ENCODE measurements around the gene HAGH.
A peak's percentile ranks its signal among the peaks of the same experiment; 100 is the strongest.

Gene HAGH

DNA sequence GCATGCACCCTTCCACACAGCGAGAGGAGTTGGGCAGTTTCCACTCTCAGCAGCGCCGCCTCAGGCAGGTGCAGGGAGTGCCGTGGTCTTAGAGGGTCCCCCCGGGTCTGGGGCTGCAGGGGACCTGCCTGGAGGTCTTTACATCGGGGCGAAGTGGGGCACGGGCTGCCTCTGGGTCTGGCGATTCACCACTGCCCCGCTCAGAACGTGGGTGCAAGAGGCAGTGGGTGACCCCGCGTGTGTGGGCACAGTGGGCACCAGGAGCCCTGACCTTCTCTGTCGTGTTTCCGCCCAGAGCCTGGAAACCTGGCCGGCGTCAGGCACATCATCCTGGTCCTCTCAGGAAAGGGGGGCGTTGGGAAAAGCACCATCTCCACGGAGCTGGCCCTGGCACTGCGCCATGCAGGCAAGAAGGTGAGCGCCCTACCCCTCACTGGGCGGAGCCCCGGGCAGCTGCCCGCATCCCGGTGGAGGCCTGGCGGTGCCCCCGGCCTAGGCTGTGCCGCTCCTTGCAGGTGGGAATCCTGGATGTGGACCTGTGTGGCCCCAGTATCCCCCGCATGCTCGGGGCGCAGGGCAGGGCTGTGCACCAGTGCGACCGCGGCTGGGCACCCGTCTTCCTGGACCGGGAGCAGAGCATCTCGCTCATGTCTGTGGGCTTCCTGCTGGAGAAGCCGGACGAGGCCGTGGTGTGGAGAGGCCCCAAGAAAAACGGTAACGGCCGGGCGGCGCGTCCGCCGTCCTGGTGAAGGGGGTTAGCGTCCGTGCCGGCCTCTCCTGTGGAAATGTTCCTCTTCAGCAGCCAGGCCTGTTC, 40.2 kb downstream of the HAGH start:
- no peak for DNase-seq

DNA sequence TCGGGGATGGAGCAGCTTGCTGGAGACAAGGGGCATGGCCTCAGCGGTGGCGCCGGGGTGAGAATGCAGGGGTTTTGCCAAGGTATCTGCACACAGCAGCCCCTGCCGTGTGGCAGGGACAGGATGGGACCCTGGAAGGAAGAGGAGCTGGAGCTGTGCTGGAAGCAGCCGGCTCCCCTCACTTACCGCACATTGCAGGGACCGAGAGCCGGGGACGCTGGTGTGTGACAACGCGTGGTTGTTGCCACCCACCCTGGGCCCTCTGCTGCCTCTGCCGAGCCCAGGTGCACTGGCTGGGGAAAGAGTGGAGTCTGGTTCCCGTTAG, 40.8 kb downstream of the HAGH start:
- peak; percentile 1 for DNase-seq

DNA sequence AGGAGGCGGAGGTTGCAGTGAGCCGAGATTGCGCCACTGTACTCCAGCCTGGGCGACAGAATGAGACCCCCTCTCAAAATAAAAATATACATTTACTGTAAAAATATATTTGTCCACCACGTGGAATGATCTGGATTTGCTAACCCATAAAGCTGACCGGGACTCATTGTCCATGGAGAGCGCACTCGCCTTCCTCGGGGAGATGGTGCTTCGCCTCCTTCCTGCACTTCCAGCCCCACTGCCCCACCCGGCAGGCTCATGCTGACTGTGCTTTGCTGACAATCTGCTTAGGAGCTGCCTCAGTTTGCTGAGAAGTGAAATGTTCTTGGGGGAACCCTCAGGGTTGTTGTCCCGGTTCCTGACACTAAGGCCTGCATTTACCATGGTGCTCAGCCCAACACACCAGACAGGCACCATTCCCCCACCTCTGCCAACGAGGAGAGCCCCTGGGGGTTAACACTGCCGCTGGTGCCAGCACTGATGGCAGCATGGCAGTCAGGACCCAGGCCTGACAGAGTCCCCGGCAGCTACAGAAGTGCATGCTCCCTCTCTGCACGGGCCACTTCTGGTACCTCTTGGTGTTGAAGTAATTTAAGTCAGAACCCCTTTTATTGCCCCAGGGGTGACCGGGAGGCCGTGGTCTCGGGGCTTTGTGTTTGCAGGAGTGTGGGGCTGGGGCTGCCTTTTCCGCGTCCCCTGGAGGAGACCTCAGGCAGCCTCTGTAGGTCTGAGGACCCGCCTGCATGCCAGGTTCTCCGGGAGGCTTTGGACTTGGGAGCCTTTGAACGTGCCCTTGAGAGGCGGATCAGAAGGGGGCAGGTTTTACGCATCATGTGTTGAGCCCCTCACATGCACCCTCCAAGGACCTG, 41.4 kb downstream of the HAGH start:
- DNase-seq, result no peak

DNA sequence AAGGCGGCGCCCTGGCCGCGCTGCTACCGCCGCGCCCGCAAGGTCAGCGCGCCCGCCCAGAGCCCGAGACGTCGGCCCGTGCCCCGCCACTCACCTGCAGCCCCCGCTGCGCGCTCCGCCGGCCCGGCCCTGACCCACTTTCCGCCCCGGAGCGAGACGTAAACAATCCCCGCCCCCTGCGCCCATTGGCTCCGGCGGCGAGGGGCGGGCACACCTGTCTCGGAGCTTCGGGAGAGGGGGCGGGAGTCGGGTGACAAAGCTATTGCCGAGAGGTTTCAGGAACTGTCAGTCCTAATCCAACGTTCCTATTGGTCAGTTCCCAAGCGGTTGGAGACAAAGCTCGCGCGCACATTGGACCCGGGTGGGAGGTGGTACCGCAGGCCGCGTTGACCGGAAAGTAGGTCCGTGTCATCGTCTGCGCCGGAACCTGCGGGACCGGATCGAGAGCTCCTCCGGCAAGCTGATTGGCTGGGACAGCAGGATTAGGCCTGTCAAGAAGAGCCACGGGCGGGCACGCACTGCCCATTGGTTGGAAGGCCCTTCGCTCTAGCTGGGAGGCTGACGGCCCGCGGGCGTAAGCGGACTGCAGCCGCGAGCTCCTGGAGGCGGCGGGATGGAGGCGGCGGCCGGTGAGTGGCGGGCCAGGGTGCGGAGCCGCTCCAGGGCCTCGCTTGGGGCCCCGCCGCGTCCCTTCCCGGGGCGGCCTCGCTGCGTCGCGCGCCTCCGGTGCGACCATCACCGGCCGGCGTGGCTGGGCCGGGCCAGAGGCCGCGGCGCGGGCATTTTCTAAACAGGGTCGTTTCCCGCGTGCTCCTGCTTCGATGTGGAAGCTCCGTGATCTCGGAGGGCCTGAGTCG, 44.0 kb downstream of the HAGH start, which contains the start of the genes NUBP2 and SPSB3:
Gene NUBP2, plus strand, starts transcription at position 553 of the 857 bp plus-strand sequence. Its CDS starts 61 bp downstream, at position 614.
Gene SPSB3, minus strand, starts transcription at position 164 of the 857 bp plus-strand sequence. CDS start 1,088 bp downstream, outside the sequence.
- DNase-seq, result peak; percentile 96

DNA sequence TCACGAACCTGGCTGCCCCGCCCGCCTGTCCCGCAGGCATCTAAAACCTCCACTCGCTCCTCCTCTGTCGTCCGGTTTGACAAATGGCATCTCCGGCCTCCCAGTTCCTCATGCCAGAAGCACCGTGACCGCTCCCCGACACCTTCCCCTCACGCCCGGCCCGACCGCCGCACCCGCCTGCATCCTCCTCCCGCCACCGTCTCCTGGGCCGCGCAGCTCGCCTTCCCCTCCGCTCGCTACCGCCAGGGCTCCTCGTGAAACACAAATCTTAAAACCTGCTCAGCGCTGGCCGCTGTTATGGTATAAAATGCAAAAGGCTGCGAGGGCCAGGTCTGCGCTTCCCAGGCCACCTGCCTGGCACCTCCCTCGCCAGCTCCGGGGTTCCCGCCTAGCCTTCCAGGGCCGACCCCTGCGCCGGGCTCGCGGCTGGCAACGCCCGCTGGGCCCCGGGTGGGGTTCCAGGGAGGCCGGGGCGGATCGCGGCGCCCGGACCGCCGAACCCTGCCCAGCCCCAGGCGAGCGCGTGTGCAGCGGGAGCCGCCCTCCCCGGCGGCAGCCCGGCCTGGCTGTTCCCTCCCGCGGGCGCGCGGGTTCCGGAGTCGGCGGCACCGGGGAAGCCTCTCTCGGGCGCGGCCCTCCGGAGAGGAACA, 44.7 kb downstream of the HAGH start:
- DNase-seq, result peak; percentile 36

DNA sequence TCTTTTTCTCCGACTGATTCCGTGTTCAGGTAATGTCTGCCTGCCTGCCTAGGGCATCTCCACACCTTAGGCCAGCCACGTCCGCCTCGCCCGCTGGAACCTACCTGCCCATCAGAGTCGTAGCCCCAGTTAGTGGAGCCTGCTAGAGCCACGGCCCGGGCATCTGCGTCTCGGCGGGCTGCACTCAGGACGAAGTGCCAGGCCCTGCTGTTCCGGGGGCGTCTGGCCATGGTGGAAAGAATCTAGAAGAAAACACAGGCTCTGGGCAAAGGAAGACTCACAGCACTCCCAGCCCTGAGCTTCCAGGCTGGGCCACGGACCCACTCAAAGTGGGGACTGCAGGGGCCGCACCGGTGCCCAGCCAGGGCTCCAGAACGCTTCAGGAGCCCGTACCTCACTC, 45.4 kb downstream of the HAGH start:
- DNase-seq, result no peak

DNA sequence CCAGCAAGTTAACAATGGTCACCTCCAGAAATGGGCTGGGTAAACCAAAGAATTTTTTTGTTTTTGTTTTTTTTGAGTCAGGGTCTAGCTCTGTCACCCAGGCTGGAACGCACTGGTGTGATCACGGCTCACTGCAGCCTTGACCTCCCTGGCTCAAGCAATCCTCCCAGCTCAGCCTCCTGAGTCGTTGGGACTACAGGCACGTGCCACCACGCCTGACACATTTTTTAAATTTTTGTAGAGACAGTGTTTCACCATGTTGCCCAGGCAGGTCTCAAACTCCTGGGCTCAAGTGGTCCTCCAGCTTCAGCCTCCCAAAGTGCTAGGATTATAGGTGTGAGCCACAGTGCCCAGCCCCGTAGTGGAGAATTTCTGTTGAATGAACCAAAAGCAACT, 46.0 kb downstream of the HAGH start:
- DNase-seq, result no peak

DNA sequence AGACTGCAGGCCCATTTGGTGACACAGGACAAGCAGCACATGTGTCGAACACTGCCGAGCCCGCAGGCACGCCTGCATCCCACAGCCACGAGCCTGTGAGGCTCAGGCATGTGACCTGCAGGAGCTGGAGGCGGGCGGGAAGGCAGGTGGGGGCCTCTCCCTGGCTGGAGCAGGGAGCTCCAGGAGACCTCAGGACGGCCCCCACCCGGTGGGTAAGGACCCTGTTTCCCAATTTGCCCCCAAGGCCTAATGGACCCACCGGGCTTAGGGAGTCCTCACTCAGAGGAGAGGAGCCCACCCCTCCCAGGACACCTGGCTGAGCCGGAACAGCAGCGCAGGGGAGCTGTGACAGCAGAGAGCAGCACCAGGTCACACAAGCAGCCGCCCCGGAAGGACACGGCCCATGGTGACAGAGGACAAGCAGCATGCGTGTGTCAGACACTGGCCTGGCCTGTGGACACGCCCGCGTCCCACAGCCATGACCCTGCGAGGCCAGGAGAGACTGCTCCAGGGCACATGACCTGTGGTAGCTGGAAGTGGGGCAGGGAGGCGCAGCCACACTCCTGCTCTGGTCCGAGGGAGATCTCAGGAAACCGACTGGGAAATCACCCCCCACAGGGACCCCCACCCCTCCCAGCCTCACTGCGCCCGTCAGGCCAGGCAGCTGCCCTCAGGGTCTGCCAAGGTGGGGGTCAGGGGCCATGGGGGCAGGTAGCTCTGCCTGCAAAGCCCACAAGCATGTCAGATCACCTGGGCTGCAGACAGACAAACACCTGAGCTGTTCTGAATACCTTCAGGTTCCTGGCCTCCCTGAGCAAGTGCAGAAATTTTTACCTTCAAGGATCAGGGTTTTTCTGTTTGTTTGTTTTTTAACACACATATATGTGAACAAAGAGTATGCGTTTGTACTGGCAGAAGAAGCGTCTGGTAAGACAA, 46.6 kb downstream of the HAGH start:
- no peak for DNase-seq

DNA sequence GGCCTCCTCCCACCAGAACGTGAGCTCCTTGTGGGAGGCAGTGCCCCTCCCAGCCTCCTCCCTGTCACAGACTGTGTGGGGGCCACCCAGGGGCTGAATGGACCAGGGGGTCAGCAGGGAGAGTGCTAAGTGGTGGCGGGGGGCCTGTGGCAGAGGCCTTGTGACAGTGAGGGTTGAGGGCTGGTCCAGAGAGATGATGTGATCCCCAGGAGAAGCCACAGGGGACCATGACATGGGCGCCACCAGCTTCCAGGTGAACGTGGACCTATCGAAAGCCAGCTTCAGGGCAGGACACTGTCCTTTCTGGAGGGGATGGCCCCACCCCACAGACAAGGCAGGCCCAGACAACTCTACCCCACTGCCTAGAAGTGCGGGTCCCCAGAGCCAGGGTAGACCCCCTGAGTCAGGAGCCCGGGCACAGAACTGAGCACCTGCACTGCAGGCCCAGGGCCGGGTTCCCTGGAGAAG, 47.4 kb downstream of the HAGH start:
- DNase-seq, result no peak

DNA sequence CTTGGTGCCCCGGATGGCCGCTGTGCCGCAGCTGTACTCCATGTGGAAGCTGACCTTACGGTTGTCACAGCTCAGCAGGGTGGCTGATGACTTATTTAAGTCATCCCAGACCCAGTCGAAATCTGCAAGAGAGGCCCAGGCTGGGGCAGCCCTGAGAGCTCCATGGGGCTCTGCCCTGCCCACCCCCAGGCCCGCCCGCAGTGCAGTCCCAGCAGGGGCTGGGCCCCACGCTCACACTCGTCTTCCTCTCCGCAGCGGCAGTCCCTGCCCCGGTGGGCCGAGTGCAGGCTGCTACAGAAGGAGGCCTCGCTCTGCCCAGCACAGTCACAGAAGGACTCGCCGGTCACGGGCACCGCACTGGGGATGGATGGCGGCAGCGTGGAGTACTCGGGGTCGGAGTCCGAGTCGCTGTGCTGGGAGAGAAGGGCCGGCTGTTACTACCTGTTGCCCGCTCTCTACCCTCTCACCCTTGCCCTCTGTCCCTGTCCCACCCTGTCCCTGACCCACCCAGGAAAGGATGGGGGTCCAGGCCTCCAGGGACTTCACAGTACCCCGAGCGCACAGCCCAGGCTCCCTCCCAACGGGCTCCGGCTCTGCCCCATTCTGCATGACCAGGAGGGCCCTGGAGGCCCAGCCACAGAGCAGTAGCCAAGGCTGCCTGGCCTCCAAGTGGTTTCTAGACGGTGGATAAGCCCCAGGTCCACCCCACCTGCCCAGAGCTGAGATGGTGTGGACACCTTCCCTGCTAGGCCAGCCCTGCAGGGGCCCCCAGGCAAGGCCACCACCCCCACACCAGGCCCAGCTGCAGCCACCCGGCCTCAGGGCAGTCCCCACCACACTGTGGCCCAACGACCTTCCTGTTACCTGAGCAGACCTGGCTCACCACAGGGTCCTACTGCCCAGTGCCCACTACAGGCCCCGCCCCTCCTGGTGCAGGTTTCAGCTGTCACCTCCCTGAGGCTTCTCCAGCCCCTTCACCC, 48.1 kb downstream of the HAGH start:
- DNase-seq, result no peak

DNA sequence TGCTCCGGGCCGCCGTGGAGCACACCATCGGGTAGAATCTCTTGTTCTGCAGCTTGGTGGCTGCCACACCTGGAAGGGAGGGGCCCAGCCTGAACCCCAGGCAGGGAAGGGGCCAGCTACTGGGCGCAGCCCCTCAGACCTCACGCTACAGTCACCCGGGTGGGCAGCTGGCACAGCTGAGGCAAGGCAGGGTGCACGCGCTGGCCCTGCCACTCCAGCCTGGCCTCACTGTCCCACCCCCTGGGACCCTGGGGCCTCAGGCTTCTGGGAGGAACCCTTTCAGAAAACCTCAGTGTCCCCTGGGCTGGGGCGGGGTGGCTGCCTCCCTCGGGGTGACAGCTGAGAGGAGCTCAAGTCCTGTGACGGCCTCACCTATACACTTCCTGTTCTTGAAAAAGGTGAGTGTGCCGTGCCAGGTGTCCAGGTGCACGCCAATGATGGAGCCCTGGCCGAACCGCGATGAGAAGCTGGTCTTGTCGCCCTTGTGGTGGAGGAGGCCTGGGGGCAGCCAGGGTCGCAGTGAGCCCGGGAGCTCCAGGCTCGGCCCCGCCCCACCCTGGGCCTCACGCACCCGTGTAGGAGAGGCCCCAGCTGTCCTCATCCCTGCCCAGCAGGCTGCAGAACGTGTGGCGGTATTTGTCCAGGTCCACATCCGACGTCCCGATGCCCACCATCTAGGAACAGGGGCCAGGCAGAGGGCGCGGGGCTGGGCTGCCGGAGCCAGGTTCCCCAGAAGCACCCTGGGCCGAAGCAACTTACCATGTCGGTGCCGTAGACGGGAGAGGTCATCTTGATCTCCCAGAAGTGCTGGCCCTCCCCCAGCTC, 49.0 kb downstream of the HAGH start:
- no peak for DNase-seq

DNA sequence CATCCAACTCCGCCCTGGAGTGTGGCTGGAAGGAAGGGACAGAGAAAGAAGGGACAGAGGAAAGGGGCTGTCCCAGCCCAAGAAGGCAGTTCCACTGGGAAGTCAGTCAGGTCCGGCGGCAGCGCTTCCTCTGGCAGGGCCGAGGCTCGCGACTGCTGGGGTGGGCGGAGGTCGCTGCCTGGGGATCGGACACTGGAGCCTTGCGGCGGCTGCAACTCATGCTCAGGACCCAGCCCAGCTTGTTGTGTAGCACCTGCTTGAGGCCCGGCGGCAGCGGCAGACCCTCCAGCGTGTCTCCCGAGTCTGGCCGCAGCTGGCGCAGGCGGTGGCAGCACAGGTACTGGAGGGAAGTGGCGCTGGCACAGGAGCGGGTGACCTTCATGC, 49.6 kb downstream of the HAGH start:
- DNase-seq, result no peak

DNA sequence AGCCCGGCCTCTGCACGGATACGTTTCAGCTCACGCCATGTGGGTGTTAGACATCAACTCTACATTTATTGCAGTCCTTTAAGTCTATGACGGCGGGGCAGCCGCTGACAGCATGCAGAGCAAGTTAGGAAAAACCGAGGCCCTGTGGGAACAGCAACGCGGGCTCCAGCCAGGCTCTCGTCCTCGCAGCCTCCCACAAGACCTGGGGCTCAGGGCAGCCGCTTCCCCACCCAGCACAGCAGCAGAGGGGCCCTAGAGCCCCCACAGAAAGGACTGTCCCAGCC, 50.0 kb downstream of the HAGH start:
- DNase-seq, result no peak

DNA sequence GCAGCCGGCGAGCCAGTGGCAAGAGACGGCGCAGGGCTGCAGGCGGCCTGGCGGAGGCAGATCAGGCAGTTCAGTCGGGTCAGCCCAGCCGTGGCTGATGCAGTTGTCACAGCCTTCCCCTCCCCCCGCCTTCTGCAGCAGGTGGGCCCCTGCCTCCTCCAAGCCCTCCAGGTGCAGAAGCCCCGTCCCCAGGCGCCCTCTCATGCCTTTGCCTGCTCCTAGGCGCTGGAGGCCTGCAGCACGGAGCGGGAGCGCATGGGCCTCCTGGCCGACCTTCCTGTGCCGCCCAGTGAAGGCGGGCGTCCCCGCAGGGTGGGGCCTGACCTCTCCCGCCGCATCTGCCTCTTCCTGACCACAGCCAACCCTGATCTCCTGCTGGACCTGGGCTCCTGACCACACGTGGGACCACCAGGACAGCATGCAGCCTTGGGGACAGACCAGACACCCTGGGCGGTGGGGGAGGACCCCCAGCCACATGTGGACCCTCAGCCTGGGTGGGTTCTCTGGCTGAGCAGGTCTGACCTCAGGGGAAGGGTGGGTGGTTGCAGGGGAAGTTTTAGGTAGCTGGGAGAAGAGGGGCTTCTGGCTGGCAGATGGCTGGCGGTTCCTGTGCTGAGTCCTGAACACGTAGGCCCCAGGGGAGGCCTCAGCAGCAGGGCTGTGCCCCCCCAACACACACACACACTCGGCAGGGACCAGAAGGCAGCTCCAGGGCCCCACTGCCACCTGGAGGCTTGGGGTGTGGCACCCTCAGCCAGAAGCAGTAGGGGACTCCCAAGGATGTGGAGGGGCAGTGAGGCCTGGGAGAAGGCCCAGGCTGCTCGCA, 50.6 kb downstream of the HAGH start:
- no peak for DNase-seq

DNA sequence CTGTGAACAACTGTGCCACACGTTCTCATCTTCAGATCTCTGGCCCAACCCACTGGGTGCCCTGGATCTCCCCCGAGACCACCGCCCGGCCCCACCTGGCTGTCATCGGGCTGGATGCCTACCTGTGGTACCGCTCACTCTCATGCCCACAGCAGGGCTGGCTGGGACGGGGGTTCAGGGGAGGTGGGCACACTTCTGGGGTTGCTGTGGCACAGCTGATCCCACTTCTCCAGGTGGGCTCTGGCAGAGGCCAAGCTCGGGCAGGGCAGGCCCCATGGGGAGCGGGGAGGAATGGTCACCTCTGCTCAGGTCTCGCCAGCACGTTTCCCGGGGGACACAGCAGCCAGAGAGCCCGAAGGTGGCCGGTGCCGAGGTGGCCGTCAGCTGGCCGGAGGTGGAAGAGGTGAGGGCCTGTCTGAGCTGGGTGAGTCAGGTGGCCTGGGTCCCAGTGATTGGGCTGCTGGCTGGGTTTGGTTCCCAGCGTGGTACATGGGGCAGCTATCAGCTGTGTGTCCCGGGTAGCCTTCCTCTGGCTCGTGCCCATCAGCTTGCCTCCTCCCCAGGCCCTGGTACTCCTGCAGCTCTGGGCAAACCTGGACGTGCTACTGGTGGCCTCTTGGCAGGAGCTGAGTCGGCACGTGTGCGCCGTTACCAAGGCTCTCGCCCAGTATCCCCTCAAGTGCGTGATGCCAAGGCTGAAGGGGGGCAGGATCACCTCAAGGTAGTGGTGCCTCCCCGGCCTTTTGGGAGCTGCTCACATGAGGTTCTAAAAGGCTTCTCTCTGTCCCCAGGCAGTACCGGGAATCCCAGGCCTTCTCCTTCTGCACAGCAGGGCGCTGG, 51.4 kb downstream of the HAGH start:
- no peak for DNase-seq

DNA sequence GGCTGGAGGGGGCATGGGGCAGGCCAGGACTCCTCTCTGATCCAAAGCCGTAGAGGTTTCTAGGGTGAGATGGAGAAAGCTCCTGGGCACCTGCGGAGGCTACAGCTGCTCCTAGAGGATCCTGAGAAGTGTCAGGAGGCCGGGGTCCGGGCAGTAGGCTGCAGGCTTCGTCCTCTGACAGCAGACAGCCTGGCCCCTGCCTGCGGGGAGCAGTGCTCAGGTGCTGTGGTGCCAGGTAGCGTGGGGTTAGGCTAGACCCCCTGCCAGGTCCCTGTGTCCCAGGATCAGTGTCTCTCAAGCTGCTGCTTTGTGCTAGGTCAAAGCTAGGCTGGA, 52.2 kb downstream of the HAGH start:
- no peak for DNase-seq

DNA sequence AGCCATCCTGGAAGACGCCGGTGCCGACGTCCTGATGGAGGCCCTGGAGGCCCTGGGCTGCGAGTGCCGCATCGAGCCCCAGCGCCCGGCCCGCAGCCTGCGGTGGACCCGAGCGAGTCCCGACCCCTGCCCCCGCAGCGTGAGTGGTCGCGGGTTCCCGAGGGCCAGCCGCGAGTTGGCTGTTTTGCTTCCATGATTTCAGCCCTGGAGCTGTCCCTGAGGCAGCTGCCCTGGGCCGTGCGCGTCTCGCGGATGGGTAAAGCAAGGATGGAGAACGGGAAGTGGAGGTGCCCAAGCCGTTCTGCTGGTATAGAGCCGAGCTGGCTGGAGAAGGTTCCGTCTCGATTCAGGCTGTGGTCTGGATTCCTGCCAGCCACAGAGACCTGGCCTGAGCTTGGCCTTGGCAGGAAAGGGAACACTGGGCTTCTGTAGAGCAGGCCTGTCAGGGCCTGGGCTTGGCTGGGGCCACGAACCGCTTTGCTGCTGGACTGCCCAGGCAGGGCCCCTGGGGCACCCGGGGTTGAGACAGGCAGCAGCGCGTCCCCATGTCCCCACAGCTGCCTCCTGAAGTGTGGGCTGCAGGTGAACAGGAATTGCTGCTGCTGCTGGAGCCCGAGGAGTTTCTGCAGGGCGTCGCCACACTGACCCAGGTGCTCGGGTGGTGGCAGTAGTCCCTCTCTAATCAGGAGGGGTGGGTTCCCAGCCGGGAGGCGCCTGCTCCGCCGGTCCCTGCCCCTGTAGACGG, 52.8 kb downstream of the HAGH start:
- no peak for DNase-seq

Measured in stimulated activated CD4-positive, alpha-beta T cell treated with anti-CD3 and anti-CD28 coated beads, Interleukin-4, amount 100 ng/mL, for 1 hour (primary cell).